ENCODE data around the gene ZNF846. TPM values are rescaled to one million over a fixed set of nuclear protein-coding genes. Genes with fewer than 3 reads are reported as not detected.
"Not testable (repeated sequence)": the region's sequence is repeated elsewhere in the genome, so short reads cannot be mapped to it uniquely, and the experiment has no call there.

Gene ZNF846
- total RNA-seq, 2 donors from 2014 or later, result 8.0 to 8.4 TPM

GRCh38 chr19:9727644-9728043 is 40.9 kb downstream of the ZNF846 start:
- no peak overlapping the region for H3K27ac ChIP-seq
- no peaks in the 10 kb centered on the region for H3K27me3 ChIP-seq
- H3K36me3 ChIP-seq, result no peaks in the 10 kb centered on the region
- H3K9me3 ChIP-seq, result peaks cover 0 to 11% of the 10 kb centered on the region in 2 donors
- H3K4me3 ChIP-seq, result no peak overlapping the region
- TF ChIP-seq CTCF (IDR thresholded peaks at IDR 0.05), result no peak
- H3K4me1 ChIP-seq, result no peaks in the 10 kb centered on the region
- DNase-seq (ENCODE audit: low spot score), result no peak

GRCh38 chr19:9725508-9726201 is 42.9 kb downstream of the ZNF846 start:
- DNase-seq (ENCODE audit: low spot score); H3K4me3 ChIP-seq: not testable (repeated sequence)

GRCh38 chr19:9724157-9724556 is 44.4 kb downstream of the ZNF846 start:
- no peak for TF ChIP-seq CTCF (IDR thresholded peaks at IDR 0.05)
- H3K27me3 ChIP-seq, result no peaks in the 10 kb centered on the region

More at GRCh38 chr19:9725508-9726201, 42.9 kb downstream of the ZNF846 start:
- H3K4me1 ChIP-seq, H3K36me3 ChIP-seq, H3K27me3 ChIP-seq, H3K27ac ChIP-seq: not testable (repeated sequence)
- H3K9me3 ChIP-seq, result peaks cover 0 to 11% of the 10 kb centered on the region in 2 donors

GRCh38 chr19:9721861-9722260 is 46.7 kb downstream of the ZNF846 start:
- Histone ChIP-seq H3K27me3 (no peaks in the 10 kb centered on the region), H3K27ac (no peak overlapping the region), H3K4me3 (no peak overlapping the region), H3K4me1 (no peaks in the 10 kb centered on the region), H3K9me3 (peaks cover 0 to 11% of the 10 kb centered on the region in 2 donors), H3K36me3 (no peaks in the 10 kb centered on the region)
- no peak for TF ChIP-seq CTCF (IDR thresholded peaks at IDR 0.05)
- DNase-seq (ENCODE audit: low spot score), result no peak

More at GRCh38 chr19:9724157-9724556, 44.4 kb downstream of the ZNF846 start:
- no peak for DNase-seq (ENCODE audit: low spot score)
- Histone ChIP-seq H3K36me3 (no peaks in the 10 kb centered on the region), H3K4me3 (no peak overlapping the region), H3K4me1 (no peaks in the 10 kb centered on the region), H3K27ac (no peak overlapping the region), H3K9me3 (peaks cover 0 to 11% of the 10 kb centered on the region in 2 donors)

- Histone ChIP-seq H3K27me3 (no peaks in the 10 kb centered on the region), H3K4me3 (no peak overlapping the region), H3K36me3 (no peaks in the 10 kb centered on the region), H3K4me1 (no peaks in the 10 kb centered on the region), H3K9me3 (peaks cover 0 to 11% of the 10 kb centered on the region in 2 donors), H3K27ac (no peak overlapping the region)
- no peak for DNase-seq (ENCODE audit: low spot score)
- TF ChIP-seq CTCF (IDR thresholded peaks at IDR 0.05), result no peak
Measured at GRCh38 chr19:9720541-9720940, 48.0 kb downstream of the ZNF846 start.

GRCh38 chr19:9711815-9712214 is 56.7 kb downstream of the ZNF846 start:
- H3K36me3 ChIP-seq, result no peaks in the 10 kb centered on the region

More at GRCh38 chr19:9711815-9712214, 56.7 kb downstream of the ZNF846 start:
- Histone ChIP-seq H3K4me1 (no peaks in the 10 kb centered on the region), H3K4me3 (no peak overlapping the region), H3K27me3 (no peaks in the 10 kb centered on the region), H3K9me3 (peaks cover 6 to 20% of the 10 kb centered on the region in 2 donors), H3K27ac (no peak overlapping the region)
- no peak for TF ChIP-seq CTCF (IDR thresholded peaks at IDR 0.05)
- DNase-seq (ENCODE audit: low spot score), result no peak

Measured in right atrium auricular region (tissue), 2 donors.